Erythroblast (primary cell): ENCODE data around the gene KRTAP10-4.

Source experiments
- GATA1 ChIP-seq: IDR thresholded peaks from 2 replicates; pipeline ENCODE4 v1.6.1; 2011; ENCODE audit warnings: low read depth, mild to moderate bottlenecking, control low read depth, low read length, moderate library complexity
- POLR2A ChIP-seq: IDR thresholded peaks from 2 replicates; pipeline ENCODE4 v1.6.1; 2011; ENCODE audit warnings: mild to moderate bottlenecking, low read length

DNA sequence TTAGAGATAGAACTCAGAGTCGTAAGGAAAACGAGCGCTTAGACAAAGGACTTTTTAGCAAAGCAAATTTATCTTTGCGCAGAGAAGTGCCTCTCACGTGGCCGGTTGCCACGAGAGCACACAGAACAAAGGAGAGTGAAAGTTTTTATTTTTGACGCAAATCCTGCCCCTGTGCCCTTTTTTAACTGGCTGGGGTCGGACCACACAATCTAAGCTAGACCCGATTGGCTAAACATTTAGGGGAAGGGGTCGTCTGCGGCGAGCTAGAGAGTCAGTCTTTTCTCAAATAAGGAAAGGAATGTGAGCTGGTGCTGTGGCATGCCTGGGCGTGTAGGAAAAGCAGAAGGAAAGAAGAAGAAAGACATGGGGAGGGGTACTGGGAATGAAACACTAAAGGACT lies 24.6 kb upstream of the KRTAP10-4 start:
- no peak for TF ChIP-seq POLR2A
- no peak for TF ChIP-seq GATA1
